ENCODE measurements around the gene PBX3.

PBX3 gene

DNA sequence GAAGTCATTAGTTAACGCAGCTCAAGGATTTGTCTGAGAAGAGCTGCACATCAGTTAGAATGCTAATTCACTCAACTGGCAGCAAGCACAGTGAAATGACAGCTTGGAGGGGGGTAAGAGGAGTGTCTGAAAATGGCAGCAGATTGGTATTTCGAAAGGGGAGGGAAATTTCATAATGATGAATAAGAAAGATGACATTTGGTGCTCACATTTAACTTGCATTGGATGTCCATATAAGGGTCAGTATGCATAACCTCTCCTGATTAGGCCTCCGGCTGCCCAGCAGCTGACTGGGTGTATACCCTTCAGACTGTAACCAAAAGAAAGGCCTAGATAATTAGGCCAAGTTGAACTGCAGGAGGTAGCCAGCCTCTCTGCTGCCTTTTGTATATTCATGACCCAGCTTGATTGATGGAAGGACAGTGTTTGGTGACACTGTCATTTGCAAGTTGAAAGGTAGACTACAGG, 131.0 kb downstream of the PBX3 start:
- FAIRE-seq, result no peak

DNA sequence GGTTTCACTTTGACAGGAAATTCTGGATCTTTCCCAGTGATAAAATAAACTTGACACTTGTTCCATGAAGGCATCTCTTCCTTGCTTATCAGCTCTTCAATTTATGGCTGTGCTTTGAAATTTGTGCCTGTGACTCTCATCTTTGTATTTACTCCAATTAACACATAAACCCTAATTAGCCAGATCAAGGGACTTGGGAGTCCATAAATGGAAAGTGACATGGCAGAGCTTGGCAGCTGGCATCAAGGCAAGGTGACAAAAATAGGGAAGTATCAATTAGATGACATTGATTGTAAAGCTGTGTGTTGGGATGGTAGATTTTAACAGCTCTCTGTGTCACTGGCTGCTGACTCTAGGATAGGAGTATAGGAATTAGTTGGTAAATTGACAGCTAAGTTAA, 133.9 kb downstream of the PBX3 start:
- FAIRE-seq, result no peak

DNA sequence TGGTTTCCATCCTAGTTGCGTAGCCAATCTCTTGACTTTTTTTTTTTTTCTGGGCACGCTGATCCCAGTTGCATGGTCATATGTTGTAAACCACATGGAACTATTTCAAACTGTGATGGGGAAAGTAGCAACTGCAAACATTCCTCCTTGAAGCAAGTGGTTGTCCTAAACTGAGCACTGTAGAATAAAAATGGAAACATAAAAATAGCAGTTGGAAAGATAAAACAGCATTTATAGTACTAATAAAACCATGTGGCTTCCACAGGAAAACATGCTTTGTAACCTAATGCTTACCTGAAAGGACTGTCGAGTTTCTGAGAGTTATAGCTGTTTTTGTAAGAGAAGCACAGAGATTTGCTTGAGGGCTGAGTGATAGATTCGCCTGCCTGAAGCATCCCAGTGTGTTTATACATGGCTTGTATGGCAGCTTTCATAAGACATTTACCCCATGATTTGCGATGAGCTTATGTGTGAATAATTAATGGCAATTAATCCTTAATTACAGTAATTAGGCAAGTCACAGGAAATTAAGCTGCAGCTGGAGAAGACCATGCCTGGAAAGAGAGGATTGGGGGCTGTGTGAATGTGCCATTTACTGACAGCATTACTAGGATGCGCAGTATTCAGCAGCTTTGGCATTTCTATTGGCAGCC, 136.5 kb downstream of the PBX3 start:
- FAIRE-seq, result no peak

DNA sequence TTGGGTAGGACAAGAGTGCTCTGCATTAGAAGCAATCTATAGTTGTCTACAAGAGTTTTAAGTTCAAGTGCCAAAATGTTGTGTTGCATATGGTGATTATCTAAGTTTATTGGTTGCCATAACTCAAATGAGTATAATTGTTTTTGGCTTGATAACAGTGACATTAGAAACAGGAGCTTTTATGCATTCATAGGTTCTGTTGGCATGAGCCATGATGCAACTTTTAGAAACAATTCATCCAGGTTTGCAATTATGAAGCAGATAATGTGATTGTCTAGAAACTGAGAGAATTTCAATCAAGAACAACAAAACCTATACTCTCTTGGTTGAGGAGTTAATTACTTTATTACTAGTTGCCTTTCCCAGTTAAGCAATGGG, 137.0 kb downstream of the PBX3 start:
- FAIRE-seq, result no peak

DNA sequence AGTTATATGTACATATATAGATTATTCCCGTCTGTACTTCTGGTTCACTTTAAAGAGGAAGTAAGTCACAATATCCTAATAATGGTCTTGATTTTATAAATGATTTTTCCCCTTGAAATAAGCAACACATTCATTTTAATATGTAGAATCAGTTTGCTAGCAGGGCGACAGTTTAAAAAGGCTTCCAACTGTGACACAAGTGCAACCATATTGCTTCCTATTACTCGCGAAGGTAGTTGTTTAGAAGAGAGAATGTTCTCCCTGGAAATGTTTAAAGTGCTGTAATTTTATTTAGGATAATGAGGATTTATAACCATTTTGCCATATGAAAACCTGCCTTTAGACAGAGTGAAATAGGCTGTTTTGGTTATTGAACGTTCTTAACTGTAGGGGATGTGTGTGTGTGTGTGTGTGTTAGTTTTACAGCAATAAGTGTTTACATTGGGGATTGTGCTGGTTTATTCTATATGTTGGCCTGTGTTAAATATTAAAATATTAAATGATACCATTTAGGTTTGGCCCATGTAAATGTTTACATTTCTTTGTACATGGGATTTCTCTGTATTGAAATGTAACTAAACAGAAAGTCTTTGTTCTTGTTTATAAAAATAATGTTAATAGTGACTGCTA, 138.3 kb downstream of the PBX3 start:
- no peak for FAIRE-seq

DNA sequence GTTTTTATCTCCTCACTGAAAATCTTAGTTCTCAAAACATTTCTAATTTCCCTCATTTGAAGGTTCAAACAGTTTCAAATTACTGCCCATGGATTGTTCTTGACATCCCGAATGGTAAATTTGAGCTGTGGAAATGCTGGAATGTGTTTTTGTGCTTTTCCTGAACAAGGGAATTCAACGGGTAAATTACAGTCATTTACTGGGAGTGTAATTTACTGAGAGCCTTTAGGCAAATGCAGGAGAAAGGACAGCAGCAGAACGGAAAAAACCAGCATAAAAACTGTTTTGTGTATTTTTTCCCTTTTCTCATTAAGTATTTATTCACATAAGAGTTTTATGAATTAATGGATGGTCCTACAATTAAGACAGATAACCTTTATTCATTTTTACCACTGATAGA, 139.2 kb downstream of the PBX3 start:
- FAIRE-seq, result no peak

DNA sequence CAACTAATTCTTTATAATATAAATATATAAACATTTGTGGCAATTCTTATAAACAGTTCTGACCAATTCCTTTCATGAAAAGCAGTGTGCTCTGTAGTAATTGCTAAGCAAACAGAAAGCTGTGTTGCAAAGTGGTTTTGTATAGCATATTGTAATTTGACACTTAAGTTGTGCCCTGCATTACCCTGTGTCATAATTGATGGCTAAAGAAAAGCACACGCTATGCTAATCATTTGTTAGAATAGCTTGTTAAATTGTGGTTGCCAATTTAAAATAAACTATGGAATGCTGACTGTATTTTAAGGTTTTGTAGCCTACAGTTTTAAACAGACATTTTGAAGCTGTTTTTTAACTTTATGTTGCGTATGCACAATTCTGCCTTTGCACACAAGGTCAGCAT, 140.0 kb downstream of the PBX3 start:
- FAIRE-seq, result no peak

DNA sequence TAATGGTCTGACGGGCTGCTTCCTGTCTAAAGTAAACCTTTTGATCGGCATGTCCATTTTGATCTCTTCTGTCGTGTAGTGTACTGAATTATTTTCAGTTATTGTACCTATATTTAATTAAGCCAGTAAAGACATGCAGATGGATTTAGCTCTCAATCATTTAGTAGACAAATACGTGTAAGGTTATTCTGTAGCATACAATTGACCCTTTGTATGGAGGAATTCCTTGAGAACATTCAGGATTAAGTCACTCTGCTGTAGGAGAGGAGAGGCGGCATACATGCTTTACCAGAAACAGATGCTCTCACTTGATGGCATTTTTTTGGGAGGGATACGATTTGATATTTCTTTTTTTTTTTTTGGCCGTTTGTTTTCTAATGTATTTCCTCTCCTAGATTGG, 141.0 kb downstream of the PBX3 start:
- FAIRE-seq, result no peak

DNA sequence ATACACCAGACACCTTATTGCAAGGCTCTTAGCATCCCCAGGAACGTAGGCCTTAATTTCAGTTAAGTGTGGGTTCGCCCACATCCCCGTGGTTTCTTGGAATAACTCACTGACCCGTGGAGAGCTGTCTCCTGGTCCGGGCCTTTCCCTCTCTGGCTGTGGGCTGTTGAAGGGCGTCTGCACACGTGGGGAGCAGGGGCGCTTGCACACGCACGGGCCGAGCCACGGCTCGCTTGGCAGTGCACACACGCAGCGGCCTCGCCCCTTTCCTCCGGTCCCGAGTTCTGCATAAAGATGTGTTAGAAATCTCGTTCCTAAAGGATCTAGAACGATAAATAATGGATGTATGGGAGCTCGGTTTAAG, 141.9 kb downstream of the PBX3 start:
- FAIRE-seq, result no peak

DNA sequence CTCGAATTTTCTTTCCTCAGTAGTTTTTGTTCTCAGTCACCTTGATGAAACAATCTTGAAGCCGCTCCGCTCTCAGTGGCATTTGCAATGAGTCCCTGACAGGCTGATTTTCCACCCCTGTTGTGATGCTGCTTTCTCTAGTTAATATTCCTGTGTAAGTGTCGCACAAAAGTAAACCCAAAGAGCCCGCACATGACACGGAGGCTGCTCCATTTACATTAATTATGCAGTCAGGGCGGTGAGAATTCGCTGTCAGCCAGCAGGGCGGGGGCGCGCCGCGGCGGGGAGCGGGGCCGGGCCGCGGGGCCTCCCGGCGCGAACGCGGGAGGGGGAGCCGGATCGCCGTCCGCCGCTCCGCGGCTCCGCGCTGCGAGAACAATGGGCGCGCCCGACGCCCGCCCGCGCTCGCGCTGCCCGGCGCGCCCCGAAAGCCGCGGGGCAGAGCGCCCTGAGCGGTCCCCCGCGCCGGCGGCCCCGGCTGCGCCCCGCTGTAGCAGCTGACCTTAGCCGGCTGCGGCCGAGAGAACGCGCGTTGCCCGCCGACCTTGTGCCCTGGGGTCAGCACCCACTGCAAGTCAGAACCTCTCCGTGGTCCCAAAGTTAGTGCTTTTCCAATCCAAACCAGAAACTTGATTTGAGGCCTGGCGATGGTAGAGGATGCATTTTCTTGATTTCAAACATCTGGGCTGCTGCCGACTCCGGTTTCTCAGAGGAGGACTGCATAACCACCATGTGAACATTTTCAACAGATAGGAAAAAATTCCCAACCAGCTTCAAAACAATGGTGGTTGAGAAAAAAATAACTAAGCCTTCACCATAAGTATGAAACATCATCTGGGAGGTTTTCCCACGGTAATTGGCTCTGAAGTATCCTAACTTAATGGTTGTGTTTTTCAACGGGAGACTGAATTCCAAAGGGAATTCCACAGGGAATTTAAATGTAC, 142.6 kb downstream of the PBX3 start:
- no peak for FAIRE-seq

DNA sequence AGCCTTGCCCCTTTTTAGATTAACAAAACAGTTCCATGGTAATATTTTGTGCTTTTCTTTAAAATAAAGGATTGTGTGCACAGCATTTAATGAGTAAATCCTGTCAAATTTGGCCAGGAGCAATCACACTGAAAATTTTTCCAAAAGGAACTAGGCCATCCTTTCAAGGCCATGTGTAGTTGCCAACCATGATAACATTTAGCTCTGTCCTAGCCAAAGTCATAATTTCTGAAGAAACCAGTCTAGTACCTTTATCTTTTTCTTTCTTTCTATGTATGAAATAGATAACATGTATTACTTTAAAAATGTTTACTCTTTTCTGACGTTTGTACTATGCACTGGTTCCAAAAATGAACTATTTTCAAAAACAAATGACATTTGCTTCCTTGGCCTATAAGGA, 143.7 kb downstream of the PBX3 start:
- no peak for FAIRE-seq

DNA sequence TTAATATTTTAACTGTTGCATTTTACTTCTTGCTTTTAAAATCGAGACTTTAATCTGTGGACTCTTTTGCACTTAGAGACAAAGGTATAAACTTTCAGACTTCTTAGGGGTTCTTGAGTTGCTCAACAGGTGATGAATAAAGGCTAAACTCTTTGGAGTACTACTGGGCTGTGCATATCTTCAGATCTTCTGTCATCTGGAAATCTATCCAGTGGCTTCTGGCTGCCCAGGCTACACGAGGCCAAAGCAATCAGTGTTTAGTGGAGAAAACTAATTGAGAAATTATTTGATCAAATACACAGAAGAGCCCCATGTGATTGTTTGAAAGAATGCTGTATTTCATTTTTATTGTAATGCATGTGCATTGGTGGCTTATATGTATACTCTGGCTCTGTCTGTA, 146.1 kb downstream of the PBX3 start:
- no peak for FAIRE-seq

DNA sequence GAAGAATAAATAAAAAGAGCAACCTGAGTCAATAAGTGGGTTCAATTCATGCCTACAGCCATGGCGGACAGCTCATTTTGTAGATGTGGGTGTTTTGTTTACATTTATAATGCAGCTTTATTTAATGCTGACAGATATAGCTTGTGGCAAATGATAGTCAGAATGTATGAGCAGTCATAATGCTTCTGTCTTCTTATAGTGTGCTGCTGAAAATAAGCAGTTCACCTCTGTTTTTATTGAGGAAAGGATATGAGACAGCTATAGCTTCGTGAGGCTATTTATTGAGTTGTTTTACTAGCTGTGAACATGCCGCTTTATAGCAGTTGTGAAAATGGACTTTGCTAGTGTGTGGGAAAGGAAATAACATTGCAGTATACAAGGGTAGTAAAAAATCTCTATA, 147.4 kb downstream of the PBX3 start:
- no peak for FAIRE-seq

DNA sequence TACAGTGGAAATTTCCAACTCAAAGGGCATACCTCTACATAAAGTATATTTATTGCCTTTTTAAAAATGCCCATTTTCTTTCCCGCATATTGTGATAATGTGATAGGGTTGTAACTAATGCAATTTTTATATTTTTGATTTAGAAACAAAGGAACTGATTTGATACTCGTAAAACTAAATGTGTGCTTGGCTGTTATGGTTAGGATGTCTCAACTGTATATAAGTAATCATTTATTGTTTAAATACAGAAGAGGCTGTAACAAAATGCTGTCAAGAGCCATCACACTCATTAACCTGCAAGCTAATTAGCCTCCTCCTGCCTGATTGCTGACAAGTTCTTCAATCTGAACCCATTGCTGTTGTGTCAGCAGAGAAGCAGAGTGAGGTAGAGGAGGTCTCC, 149.2 kb downstream of the PBX3 start:
- no peak for FAIRE-seq

DNA sequence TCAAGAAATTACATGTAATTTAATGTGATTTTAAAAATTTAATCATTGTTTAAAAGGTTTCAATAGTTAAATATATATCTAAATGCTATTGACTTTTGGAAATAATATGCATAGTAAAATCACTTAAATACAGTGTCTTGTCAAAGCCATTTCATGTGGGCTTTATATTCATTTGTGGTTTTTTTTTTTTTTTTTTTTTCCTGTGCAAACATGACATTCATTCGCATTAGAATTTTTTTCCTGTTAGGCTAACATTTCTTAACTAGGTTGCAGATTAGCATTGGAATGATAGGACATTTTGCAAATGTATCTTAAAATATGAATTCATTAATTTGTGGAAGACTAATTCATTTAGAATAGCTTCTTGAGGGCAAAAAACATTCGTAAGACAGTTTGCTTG, 149.8 kb downstream of the PBX3 start:
- peak; percentile 80 for FAIRE-seq

DNA sequence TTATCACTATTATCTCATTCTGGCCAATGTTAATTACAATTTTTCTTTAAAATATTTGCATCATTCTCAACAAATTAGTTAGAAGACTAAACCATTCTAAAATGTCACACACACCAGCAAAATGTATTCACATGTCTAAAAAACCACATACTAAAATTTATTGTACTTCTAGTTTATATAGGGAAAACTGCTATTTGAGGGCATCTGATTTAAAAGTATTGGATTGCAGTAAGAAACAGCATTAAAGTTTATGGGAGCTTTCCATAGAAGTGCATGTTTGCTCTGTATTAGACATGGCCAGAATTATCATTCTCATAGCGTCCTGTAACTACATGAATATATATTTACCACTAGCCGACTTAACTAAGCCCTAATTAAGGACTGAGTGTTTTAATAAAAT, 150.3 kb downstream of the PBX3 start:
- FAIRE-seq, result no peak

DNA sequence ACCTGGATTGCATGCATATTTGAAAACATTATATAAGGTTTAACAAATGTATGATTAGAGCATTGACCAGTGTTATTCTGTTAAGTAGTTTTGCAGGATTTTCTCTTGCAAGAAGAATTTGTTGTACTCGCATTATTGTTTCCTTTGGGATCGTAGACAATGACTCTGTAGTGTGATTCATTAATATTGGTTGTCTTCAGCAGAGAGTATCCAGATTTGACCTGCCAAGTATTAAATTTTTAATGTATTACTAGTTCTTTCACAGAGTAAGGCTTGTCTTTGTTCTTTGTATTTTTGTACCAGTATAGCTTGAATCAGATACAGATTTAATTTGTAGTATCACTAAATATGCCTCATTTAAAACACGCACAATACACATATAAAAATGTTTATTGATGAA, 155.0 kb downstream of the PBX3 start:
- FAIRE-seq, result peak; percentile 11

DNA sequence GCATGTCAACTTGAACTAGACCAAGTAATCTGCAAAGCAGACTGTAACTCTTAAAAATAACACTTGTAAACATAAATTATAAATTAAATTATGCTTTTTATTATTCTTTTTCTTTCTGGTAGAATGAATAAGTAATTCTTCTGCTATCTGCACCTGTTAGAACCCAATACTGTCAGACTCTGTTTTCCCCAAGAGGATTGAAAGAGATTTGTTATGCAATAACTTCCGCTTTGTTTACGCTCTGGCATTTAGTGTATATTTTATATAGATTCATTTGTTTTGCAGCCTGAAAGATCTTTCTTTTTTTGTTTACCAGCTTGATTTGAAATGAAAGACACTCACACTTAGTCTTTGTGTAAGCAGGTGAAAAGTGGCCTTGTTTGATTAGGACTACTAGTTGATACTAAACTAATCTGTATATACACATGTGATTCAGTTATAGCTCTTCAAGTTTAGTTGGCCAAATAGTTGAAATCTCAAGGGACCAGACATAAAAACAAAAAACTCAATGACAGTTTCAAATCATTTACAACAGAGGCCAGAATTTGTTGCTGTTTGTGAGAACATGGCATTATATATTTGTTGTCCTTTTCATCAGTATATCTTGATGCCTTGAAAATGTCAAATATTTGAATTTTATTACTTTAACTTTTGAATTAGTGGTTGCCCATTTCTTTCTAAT, 155.8 kb downstream of the PBX3 start:
- FAIRE-seq, result no peak

DNA sequence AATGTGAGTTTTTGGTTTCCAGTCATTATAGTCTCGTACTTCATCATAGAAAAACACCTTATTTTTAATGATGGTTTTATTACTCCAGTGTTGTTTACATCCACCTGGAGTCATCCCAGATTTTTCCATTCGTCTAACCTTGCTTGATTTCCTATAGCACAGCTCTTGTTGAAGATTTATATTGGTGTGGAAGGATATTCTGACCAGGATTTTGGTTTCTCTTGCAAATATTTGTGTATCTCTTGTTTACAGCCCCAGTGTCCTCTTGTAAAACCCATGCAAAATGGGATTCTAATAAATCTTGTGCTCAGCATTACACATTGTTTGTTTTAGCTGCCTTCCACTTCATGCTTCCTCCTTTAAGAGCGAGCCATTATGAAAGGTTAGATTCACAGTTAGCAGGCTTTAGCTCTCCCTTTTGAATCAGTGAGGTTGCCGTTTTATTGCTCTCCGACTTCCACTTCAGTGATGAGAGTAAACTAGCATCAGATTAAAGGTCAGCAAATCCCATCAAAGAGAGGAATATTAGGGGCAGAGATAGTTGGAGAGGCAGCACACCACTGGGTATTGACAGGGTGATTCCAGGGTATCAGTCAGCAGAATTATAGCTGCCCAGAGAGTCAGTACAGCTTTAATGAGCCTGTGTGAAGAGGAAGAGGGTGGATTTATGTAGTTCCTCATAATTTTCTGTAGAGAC, 157.1 kb downstream of the PBX3 start:
- no peak for FAIRE-seq

DNA sequence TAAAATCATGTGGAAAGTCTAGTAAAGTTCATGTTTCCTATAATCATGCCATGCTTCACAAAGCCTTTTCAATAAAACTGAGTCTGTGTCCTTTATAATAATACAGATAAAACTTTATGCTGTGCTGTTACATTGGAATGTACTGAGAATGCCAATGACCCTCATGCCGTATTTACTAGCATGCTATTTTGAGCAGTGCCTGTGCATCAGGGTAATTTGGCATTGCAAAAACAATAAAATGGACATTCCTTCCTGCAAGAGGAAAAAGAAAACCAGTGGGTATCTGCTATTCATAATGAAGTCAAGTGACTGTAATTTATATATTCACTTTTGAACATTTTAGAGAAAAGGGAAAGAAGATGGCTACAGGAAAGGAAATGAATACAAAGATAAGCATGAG, 159.0 kb downstream of the PBX3 start:
- FAIRE-seq, result no peak

DNA sequence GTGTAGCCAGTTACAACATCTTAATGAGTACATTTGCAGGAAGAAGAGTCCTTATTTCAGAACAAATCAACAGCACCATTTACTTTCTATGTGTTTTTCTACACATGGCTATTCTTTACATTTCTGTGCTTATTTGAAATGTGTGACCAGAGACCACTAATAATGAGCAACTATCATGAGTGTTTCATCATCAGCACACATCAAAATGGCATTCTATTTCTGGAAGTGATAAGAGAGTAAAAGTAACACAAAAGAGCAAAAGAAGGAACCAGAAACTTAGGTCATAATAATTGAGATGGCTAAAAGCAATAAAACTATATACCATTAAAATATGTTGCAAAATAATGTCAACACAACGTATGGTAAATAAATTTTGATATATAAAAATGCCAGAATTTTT, 159.7 kb downstream of the PBX3 start:
- no peak for FAIRE-seq

DNA sequence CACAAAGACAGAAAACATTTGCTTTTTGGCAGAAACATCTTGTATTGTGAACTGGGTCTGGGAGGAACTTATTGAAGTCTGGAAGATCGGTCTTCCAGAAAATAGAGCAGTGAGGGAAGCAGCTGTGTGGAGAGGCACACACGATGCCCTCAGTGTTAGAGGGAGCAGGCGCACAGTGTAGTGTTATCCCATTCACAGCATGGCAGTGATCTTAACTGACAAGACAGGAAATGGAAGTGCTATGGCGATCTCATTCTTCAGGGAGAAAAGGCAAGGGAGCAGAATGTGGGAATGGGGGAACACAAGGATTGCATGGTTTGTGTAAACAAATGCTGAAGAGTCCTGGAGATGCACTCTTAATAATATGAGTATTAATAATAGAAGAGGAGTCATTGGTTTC, 161.0 kb downstream of the PBX3 start:
- no peak for FAIRE-seq

DNA sequence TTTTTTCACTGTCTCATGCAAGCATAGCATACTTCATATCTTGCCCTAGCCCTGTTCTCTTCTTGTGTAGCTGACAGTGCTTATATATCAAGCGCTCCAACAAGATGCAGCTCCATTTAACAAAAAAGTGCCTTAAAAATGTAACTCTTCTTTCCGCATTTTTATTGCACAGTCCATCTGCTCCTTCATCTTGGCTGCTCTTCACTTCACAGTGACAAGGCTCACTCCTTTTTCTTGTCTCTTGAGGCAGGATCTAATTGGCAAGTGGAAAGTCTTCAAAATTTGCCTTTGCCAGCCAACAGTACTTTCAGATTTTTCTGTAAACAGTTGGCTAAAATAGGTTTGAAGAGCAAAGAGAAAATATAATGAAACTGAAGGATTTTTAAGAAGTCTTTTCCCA, 161.8 kb downstream of the PBX3 start:
- FAIRE-seq, result no peak
